ENCODE results near the gene CPD. TPM values are rescaled to one million over a fixed set of nuclear protein-coding genes. Genes with fewer than 3 reads are reported as not detected.

Gene CPD
- total RNA-seq, 1 donor from 2014 or later: 121 TPM

DNA sequence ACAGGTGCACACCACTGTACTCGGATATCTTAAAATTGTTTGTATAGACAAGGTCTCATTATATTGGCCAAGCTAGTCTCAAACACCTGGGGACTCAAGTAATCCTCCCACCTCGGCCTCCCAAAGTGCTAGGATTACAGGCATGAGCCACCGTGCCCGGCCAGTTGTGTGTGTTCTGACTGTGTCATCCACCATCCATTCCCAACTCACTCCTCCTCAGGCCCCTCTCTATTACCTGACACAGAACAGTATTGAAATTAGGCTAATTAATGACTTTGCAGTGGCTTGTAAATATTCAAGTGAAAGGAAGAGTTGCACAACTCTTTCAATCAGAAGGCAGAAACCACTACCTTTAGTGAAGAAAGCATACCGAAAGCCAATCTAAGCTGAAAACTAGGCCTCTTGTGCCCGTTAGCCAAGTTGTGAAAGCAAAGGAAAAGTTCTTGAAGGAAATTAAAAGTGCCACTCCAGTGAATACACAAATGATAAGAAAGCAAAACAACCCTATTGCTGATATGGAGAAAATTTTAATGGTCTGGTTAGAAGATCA lies 127.2 kb downstream of the CPD start:
- no peak for DNase-seq (ENCODE audit: low spot score)

GRCh38 chr17:30506481-30506880 lies 127.8 kb downstream of the CPD start:
- no peak for DNase-seq (ENCODE audit: low spot score)

DNA sequence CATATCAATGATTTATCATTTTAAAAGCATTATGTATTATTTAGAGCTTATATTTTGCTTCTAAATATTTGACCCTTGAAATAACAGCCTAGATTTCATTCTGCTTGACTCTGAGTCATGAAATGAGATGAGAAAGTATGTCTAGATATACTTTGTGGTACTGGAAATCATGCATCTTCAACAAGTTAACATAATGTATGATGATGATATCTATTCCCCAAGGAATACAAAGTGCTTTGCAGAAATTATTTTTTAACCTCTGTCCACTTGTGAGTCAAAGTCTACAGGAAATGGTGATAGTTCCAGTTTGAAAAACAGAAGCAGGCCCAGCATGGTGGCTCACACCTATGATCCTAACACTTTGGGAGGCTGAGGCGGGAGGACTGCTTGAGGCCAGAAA lies 134.6 kb downstream of the CPD start:
- no peak for DNase-seq (ENCODE audit: low spot score)

GRCh38 chr17:30514895-30515596 lies 136.3 kb downstream of the CPD start:
- no peak for DNase-seq (ENCODE audit: low spot score)

- no peak for DNase-seq (ENCODE audit: low spot score)
Measured at GRCh38 chr17:30517786-30518185, 139.1 kb downstream of the CPD start.

DNA sequence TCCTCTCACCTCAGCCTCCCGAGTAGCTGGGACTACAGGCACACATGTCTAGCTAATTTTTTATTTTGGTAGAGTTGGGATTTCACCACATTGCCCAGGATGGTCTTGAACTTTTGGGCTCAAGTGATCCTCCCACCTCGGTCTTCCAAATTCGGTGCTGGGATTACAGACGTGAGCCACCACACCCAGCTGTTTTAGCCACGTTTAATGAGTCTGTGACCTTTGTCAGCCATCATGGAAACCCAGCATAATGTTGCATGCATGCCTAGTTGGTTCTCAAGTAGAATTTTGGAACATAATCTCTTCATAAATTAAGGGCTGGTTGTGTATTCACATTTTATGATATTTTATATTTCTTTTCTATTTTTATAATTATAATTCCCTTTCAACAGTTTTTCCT lies 140.4 kb downstream of the CPD start:
- no peak for DNase-seq (ENCODE audit: low spot score)

Other genes with a start within 250 kb of the CPD start
- 1.2 TPM for gene SLC6A4, start 143.2 kb upstream of the CPD start, total RNA-seq (ENCODE audit: insufficient read depth, low replicate concordance)
- gene BLMH, start 87.0 kb upstream of the CPD start, total RNA-seq (ENCODE audit: insufficient read depth, low replicate concordance): 56.6 TPM
- not detected for gene TMIGD1, start 44.9 kb upstream of the CPD start, total RNA-seq (ENCODE audit: insufficient read depth, low replicate concordance)
- 19.0 TPM for gene GOSR1, start 98.5 kb downstream of the CPD start, total RNA-seq (ENCODE audit: insufficient read depth, low replicate concordance)